ENCODE measurements around the gene COL2A1. TPM values are rescaled to one million over a fixed set of nuclear protein-coding genes. Genes with fewer than 3 reads are reported as not detected.

Gene COL2A1
- total RNA-seq, 2 donors from 2014 or later: 12.4 to 21.0 TPM

- H3K4me3 ChIP-seq (ENCODE audit: low read length): no peak overlapping the region
- Mint-ChIP-seq H3K36me3 (ENCODE audit: low read depth) (no peaks in the 10 kb centered on the region), H3K4me3 (no peak overlapping the region), H3K4me1 (no peaks in the 10 kb centered on the region), H3K9me3 (no peaks in the 10 kb centered on the region), H3K27ac (no peak overlapping the region), H3K27me3 (ENCODE audit: insufficient read depth) (peaks cover 72% of the 10 kb centered on the region)
- no peaks in the 10 kb centered on the region for H3K27me3 ChIP-seq (ENCODE audit: control insufficient read depth, insufficient read depth, low read length, poor library complexity, severe bottlenecking)
- 87 to 92% methylated on average over 6 to 11 of the region's 11 CpGs for WGBS, 2 experiments (ENCODE audit: insufficient coverage in 1 of 2, insufficient read length in 1 of 2)
- H3K9ac ChIP-seq (ENCODE audit: extremely low read depth, low read length, poor library complexity, severe bottlenecking): no peak overlapping the region
- no peak for DNase-seq
- H3K36me3 ChIP-seq (ENCODE audit: control insufficient read depth, insufficient read depth, low read length): peaks cover 9% of the 10 kb centered on the region
- no peaks in the 10 kb centered on the region for H3K9me3 ChIP-seq (ENCODE audit: control insufficient read depth, low read length)
- no peak for TF ChIP-seq CTCF (conservative IDR thresholded peaks at IDR 0.05)
- no peaks in the 10 kb centered on the region for H3K4me1 ChIP-seq (ENCODE audit: control insufficient read depth, insufficient read depth, low read length)
- no peak overlapping the region for H3K27ac ChIP-seq (ENCODE audit: low read depth, low read length)
These were observed 21.5 kb downstream of the COL2A1 start for GRCh38 chr12:47982770-47983169.

GRCh38 chr12:47982311-47982710 lies 22.0 kb downstream of the COL2A1 start:
- DNase-seq: no peak
- Histone ChIP-seq H3K9me3 (ENCODE audit: control insufficient read depth, low read length) (no peaks in the 10 kb centered on the region), H3K27me3 (ENCODE audit: control insufficient read depth, insufficient read depth, low read length, poor library complexity, severe bottlenecking) (no peaks in the 10 kb centered on the region), H3K27ac (ENCODE audit: low read depth, low read length) (no peak overlapping the region), H3K4me1 (ENCODE audit: control insufficient read depth, insufficient read depth, low read length) (no peaks in the 10 kb centered on the region), H3K9ac (ENCODE audit: extremely low read depth, low read length, poor library complexity, severe bottlenecking) (no peak overlapping the region), H3K36me3 (ENCODE audit: control insufficient read depth, insufficient read depth, low read length) (peaks cover 9% of the 10 kb centered on the region), H3K4me3 (ENCODE audit: low read length) (no peak overlapping the region)
- Mint-ChIP-seq H3K27me3 (ENCODE audit: insufficient read depth) (peaks cover 72% of the 10 kb centered on the region), H3K27ac (no peak overlapping the region), H3K4me3 (no peak overlapping the region), H3K36me3 (ENCODE audit: low read depth) (no peaks in the 10 kb centered on the region), H3K9me3 (no peaks in the 10 kb centered on the region), H3K4me1 (no peaks in the 10 kb centered on the region)
- WGBS, 2 experiments (ENCODE audit: insufficient coverage in 1 of 2, insufficient read length in 1 of 2): 70 to 81% methylated on average over 5 of the region's 5 CpGs
- TF ChIP-seq CTCF (conservative IDR thresholded peaks at IDR 0.05): no peak

- no peak for TF ChIP-seq CTCF (conservative IDR thresholded peaks at IDR 0.05)
- 85 to 89% methylated on average over 10 to 20 of the region's 20 CpGs for WGBS, 2 experiments (ENCODE audit: insufficient coverage in 1 of 2, insufficient read length in 1 of 2)
- H3K4me3 ChIP-seq (ENCODE audit: low read length): no peak overlapping the region
- Mint-ChIP-seq H3K36me3 (ENCODE audit: low read depth) (no peaks in the 10 kb centered on the region), H3K27me3 (ENCODE audit: insufficient read depth) (peaks cover 72% of the 10 kb centered on the region), H3K27ac (no peak overlapping the region), H3K9me3 (no peaks in the 10 kb centered on the region), H3K4me3 (no peak overlapping the region), H3K4me1 (no peaks in the 10 kb centered on the region)
- H3K9me3 ChIP-seq (ENCODE audit: control insufficient read depth, low read length): no peaks in the 10 kb centered on the region
- no peak overlapping the region for H3K9ac ChIP-seq (ENCODE audit: extremely low read depth, low read length, poor library complexity, severe bottlenecking)
- H3K27ac ChIP-seq (ENCODE audit: low read depth, low read length): no peak overlapping the region
- no peaks in the 10 kb centered on the region for H3K27me3 ChIP-seq (ENCODE audit: control insufficient read depth, insufficient read depth, low read length, poor library complexity, severe bottlenecking)
- peaks cover 9% of the 10 kb centered on the region for H3K36me3 ChIP-seq (ENCODE audit: control insufficient read depth, insufficient read depth, low read length)
- no peaks in the 10 kb centered on the region for H3K4me1 ChIP-seq (ENCODE audit: control insufficient read depth, insufficient read depth, low read length)
- no peak for DNase-seq
These were observed 22.6 kb downstream of the COL2A1 start for GRCh38 chr12:47981496-47982260.

Measured in endodermal cell (in vitro differentiated cells).